Measurements from ENCODE around the gene SSMEM1. TPM values are rescaled to one million over a fixed set of nuclear protein-coding genes. Genes with fewer than 3 reads are reported as not detected.

SSMEM1 gene, protein sequence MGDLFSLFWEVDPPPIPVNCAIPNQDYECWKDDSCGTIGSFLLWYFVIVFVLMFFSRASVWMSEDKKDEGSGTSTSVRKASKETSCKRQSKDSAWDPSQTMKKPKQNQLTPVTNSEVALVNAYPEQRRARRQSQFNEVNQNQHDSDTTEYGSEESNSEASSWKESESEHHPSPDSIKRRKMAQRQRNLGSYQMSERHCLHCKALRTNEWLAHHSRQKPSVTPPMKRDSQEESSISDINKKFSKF
- total RNA-seq (ENCODE audit: low replicate concordance), result not detected in 2 replicates

DNA sequence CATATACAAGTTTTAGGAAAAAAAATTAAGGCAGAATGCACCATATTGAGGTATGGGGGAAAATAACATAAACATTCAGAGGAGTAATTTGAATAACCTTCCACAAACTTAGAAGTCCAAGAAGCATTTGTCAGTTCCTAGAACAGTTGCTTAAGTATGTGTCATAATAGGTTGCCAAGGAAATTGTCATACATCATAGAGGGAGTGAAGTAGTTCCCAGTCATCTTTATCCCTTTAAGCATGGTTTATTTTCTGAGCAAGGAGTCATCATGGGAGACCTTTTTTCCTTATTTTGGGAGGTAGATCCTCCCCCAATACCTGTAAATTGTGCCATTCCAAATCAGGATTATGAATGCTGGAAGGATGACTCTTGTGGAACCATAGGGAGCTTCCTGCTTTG is at the start of gene SSMEM1:
Gene SSMEM1 (plus strand): TSS at position 219 of the 400 bp plus-strand sequence. CDS start 51 bp downstream, at position 270.
- Mint-ChIP-seq H3K27me3 (ENCODE audit: insufficient read depth, low read depth) (peaks cover 5% of the 10 kb centered on the region), H3K36me3 (peaks cover 6% of the 10 kb centered on the region), H3K4me3 (peak within 1 kb of the TSS; percentile 57), H3K9me3 (no peaks in the 10 kb centered on the region), H3K27ac (peak within 1 kb of the TSS; percentile 79), H3K4me1 (peaks cover 37% of the 10 kb centered on the region)
- no peak within 1 kb of the TSS for H3K4me3 ChIP-seq
- peaks cover 8% of the 10 kb centered on the region for H3F3A ChIP-seq (ENCODE audit: low read depth)
- H3K79me2 ChIP-seq (ENCODE audit: low read depth), result peaks cover 24% of the 10 kb centered on the region
- H3K9me3 ChIP-seq (ENCODE audit: low read depth), result no peaks in the 10 kb centered on the region
- DNase-seq (ENCODE audit: low spot score), result no peak
- no peak within 1 kb of the TSS for H2AFZ ChIP-seq (replicated peaks)
- no peak within 1 kb of the TSS for H3K4me2 ChIP-seq
- no peaks in the 10 kb centered on the region for H4K20me1 ChIP-seq (ENCODE audit: low read depth)
- TF ChIP-seq, protein P1, sequence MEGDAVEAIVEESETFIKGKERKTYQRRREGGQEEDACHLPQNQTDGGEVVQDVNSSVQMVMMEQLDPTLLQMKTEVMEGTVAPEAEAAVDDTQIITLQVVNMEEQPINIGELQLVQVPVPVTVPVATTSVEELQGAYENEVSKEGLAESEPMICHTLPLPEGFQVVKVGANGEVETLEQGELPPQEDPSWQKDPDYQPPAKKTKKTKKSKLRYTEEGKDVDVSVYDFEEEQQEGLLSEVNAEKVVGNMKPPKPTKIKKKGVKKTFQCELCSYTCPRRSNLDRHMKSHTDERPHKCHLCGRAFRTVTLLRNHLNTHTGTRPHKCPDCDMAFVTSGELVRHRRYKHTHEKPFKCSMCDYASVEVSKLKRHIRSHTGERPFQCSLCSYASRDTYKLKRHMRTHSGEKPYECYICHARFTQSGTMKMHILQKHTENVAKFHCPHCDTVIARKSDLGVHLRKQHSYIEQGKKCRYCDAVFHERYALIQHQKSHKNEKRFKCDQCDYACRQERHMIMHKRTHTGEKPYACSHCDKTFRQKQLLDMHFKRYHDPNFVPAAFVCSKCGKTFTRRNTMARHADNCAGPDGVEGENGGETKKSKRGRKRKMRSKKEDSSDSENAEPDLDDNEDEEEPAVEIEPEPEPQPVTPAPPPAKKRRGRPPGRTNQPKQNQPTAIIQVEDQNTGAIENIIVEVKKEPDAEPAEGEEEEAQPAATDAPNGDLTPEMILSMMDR (IDR thresholded peaks at IDR 0.05), result no peak
- TF ChIP-seq EZH2phosphoT487 (IDR thresholded peaks at IDR 0.05) (no peak), EZH2 (IDR thresholded peaks at IDR 0.05) (no peak)
- H3K36me3 ChIP-seq, result peaks cover 11% of the 10 kb centered on the region
- H3K27me3 ChIP-seq, result no peaks in the 10 kb centered on the region
- H3K4me1 ChIP-seq, result peaks cover 17% of the 10 kb centered on the region
- H3K9ac ChIP-seq, result no peak within 1 kb of the TSS
- H3K27ac ChIP-seq, result no peak within 1 kb of the TSS

DNA sequence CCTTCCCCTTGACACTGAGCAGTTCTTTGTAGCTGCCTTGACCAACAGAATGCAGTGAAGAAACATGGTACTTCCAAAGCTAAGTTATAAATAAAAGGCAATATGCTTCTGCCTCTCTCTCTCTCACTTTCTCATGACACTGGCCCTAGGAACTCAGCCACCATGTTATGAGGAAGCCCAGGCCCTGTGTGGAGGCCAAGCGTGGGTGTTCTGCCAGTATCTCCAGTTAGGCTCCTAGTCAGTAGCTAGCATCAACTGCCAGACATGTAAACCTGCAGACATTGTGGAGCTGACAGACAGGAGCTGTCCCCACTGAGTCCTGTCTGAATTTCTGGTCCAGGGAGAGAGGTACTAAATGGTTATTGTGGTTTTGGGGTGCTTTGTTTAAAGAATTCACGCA is 47.6 kb upstream of the SSMEM1 start:
- Mint-ChIP-seq H3K27me3 (ENCODE audit: insufficient read depth, low read depth) (no peaks in the 10 kb centered on the region), H3K4me3 (no peak overlapping the region), H3K27ac (no peak overlapping the region), H3K9me3 (peaks cover 14% of the 10 kb centered on the region), H3K36me3 (peaks cover 61% of the 10 kb centered on the region), H3K4me1 (peaks cover 2% of the 10 kb centered on the region)
- Histone ChIP-seq H3K9me3 (ENCODE audit: low read depth) (no peaks in the 10 kb centered on the region), H3K4me1 (no peaks in the 10 kb centered on the region), H2AFZ (replicated peaks) (no peak overlapping the region), H3K36me3 (peaks cover 10% of the 10 kb centered on the region), H3K79me2 (ENCODE audit: low read depth) (no peaks in the 10 kb centered on the region), H3K27ac (no peak overlapping the region), H3K27me3 (no peaks in the 10 kb centered on the region), H3K4me3 (no peak overlapping the region), H3F3A (ENCODE audit: low read depth) (no peaks in the 10 kb centered on the region), H4K20me1 (ENCODE audit: low read depth) (no peaks in the 10 kb centered on the region), H3K4me2 (no peak overlapping the region), H3K9ac (no peak overlapping the region)
- no peak for TF ChIP-seq EZH2phosphoT487 (IDR thresholded peaks at IDR 0.05)
- no peak for TF ChIP-seq EZH2 (IDR thresholded peaks at IDR 0.05)
- TF ChIP-seq, protein P1 (IDR thresholded peaks at IDR 0.05), result no peak
- DNase-seq (ENCODE audit: low spot score), result no peak

DNA sequence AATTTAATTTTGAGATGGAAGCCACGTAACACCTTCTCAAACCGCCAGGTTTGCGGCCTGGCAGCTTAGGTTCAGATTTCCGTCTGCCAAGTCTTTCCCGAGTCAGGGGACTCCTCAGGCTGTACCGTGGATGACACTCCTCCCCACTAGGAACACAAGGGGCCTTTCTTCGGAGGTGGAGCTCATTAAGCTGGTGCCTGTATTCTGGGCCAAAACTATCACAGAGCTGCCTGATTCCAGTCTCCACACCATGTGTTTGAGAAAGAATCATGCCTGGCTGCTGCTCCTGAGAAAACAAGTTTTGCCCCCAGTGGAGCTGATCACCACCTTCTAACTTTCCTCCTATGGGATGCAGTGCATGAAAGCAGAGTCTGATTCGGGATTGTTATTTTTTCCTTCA is 47.2 kb upstream of the SSMEM1 start:
- H3K36me3 Mint-ChIP-seq, result peaks cover 60% of the 10 kb centered on the region
- TF ChIP-seq EZH2phosphoT487 (IDR thresholded peaks at IDR 0.05) (no peak), EZH2 (IDR thresholded peaks at IDR 0.05) (no peak)
- TF ChIP-seq, protein P1 (IDR thresholded peaks at IDR 0.05), result no peak
- no peaks in the 10 kb centered on the region for H3K79me2 ChIP-seq (ENCODE audit: low read depth)
- H3K4me2 ChIP-seq, result no peak overlapping the region
- no peak overlapping the region for H2AFZ ChIP-seq (replicated peaks)
- H3K27ac Mint-ChIP-seq, result no peak overlapping the region
- no peak overlapping the region for H3K4me3 Mint-ChIP-seq
- H3K4me1 ChIP-seq, result no peaks in the 10 kb centered on the region
- no peaks in the 10 kb centered on the region for H3K27me3 Mint-ChIP-seq (ENCODE audit: insufficient read depth, low read depth)
- no peak overlapping the region for H3K27ac ChIP-seq
- H3F3A ChIP-seq (ENCODE audit: low read depth), result no peaks in the 10 kb centered on the region
- H3K27me3 ChIP-seq, result no peaks in the 10 kb centered on the region
- no peak overlapping the region for H3K9ac ChIP-seq
- H3K36me3 ChIP-seq, result peaks cover 14% of the 10 kb centered on the region
- no peaks in the 10 kb centered on the region for H4K20me1 ChIP-seq (ENCODE audit: low read depth)
- peaks cover 13% of the 10 kb centered on the region for H3K9me3 Mint-ChIP-seq
- no peak for DNase-seq (ENCODE audit: low spot score)
- H3K9me3 ChIP-seq (ENCODE audit: low read depth), result no peaks in the 10 kb centered on the region
- peaks cover 2% of the 10 kb centered on the region for H3K4me1 Mint-ChIP-seq
- H3K4me3 ChIP-seq, result no peak overlapping the region

Measured in neural progenitor cell (in vitro differentiated cells).